Kidney glomerular epithelial cell (primary cell): ENCODE measurements around the gene GAREM2.
A peak's percentile ranks its signal among the peaks of the same experiment; 100 is the strongest.
"Not testable (repeated sequence)": the region's sequence is repeated elsewhere in the genome, so short reads cannot be mapped to it uniquely, and the experiment has no call there.

ENCODE experiments used
- DNase-seq: peaks from one replicate; lab custom pipeline; 2025; lab: John Stamatoyannopoulos, UW

The GAREM2 gene

DNA sequence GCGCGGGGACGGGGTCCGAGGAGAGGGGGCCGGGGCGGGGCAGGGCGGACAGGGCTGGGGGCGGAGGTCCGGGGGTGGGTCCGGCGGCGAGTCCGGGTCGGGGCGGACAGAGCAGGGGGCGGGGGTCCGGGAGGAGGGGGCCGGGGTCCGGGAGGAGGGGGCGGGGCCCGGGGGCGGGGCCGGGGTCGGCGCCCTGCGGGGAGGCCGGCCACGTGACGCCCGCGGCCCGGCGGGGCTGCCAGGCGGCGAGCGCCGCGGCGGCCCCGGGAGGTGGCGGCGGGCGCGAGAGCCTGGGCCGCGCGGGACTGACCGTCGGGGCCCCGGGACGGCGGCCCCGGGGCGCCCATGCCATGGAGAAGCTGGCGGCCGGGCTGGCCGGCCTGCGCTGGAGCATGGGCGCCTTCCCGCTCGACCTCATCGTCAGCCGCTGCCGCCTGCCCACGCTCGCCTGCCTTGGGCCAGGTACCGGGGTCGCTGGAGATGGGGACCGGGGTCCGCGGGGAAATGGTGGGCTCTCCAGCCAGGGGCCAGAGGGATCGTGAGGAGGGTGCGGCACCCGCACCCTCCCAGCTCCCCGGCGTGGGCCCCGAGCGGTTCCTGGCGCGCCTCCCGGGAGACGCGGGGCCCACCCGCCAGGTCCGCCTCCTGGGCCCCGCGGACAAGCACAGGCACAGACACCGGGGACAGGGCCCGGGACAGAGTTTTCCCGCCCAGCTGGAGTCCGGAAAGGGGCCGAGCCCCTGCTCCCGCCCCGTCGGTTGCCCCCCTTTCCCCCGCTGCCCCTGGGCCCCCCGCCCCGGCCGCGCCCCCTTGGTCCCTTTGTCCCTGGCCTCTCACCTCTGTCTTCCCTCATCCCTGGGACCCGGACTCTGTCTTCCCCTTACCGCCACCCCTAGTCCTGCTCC is at the start of gene GAREM2:
Gene GAREM2 (plus strand): TSS at position 218 of the 905 bp plus-strand sequence. CDS start 133 bp downstream, at position 351.
- DNase-seq, result no peak

DNA sequence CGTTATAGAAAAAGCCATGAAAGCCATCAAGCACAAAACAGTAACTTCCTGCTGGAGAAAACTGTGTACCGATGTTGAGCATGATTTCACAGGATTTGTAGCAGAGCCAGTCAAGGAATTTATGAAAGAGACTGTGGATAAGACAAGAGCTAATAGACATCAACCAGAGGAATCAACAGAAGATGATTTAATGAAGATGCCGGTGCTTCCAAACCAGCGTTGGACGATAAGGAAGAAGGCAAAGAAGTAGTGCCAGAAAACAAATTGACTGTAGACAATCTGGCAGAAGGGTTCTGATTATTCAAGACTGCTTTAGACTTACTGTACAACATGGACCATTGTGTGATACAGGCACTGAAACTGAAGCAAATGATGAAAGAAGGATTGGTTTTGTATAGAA is 49.5 kb upstream of the GAREM2 start:
- DNase-seq, result no peak

DNA sequence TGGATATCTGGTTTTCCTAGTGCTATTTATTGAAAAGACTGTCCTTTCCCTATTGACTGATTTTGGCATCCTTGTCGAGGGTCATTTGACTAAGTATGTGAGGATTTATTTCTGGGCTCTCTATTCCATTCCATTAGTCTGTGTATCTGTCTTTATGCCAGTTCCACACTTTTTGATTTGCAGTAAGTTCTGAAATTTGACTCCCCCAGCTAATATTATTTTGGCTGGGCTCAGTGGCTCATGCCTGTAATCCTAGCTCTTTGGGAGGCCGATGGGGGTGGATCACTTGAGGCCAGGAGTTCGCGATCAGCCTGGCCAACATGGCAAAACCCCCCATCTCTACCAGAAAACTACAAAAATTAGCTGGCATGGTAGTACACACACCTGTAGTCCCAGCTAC is 46.8 kb upstream of the GAREM2 start:
- no peak for DNase-seq

DNA sequence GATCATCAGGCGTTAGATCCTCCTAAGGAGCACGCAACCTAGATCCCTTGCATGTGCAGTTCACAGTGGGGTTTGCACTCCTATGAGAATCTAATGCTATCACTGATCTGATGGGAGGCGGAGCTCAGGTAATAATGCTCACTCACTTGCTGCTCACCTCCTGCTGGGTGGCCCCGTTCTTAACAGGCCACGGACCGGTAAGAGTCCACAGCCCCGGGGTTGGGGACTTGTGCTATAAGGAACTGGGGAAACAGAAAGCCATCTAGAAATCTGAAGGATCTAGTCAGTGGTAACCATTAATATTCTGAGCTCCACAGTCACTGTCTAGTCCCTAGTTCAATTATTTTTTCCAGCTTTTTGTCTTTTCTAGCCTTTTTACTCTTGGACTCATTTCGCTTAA is 44.7 kb upstream of the GAREM2 start:
- DNase-seq, result no peak

DNA sequence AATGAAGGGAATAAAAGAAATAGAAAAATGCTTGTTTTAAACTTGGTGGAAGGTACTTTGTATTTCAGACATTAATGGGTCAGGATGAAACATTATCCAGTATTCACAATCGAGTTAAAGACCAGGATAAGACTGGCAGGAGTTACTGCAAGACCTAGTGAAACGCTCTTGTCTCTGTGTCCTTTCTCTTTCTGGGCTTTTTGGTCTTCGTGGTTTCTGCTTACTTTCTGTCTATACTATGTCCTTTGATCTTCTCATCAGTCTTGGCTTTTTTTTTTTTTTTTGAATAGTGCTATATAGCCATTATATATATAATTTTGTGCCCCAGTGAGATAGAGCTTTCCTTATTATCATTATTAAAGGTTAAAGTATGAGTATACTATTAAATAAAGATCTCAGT is 42.1 kb upstream of the GAREM2 start:
- no peak for DNase-seq

DNA sequence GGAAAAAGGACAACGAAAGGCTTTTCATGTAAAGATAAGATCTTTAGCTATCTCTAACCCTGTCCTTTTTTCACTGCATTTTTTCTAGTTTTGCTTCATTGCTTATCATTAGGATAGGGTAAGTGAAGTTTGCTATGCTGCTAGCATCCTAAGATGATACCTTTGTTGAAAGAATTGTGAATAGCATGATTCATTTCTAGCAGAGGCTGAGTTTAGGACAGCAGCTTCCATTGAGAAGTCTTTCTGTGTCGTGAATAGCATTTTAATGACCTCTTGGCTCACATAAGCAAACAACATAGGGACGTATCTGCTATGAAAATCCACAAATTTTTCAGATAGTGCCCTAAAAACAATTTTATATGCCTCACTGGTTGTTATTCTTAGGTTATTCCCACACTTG is 36.4 kb upstream of the GAREM2 start:
- no peak for DNase-seq

DNA sequence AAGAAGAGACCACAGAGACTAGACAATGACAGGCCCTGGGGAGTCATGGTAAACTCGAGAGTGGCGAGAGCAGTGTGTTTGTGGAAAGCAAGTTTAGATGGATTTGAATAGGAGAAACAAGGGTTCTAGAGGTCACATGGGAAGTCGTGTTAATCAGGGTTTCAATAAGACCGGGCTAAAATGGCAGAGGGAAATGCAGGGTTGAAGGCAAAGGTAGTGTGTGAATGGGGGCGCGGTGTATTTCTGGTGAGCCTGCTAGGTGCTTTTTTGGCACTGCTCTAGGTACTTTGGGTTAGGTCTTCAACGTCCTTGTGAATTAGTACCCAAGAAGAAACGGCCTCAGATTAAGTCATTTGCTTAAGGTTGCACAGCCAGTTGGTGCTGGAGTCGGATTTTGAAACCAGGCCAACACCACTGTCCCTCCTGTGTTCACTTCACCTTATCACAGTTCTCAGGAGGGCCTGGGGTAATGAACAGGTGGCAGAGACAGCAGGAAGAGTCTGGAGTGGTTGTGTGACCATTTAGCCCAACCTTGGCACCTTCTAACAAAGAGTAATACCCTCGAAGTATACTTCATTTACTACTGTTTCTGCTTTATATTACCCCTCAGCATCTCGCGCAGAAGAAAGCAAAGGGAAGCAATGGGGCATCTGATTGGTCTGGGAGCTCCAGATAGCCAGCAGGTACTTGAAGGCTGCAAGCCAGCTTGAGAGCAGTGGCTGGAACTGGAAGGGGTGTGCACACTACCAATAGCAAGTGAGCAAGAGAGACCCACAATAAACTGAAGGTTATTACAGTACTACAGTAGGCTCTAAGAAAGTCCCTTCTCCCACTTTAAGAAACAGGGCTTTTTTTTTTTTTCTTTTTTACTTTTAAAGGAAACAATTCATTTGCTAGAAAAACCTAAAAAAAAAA is 33.4 kb upstream of the GAREM2 start:
- DNase-seq, result no peak

DNA sequence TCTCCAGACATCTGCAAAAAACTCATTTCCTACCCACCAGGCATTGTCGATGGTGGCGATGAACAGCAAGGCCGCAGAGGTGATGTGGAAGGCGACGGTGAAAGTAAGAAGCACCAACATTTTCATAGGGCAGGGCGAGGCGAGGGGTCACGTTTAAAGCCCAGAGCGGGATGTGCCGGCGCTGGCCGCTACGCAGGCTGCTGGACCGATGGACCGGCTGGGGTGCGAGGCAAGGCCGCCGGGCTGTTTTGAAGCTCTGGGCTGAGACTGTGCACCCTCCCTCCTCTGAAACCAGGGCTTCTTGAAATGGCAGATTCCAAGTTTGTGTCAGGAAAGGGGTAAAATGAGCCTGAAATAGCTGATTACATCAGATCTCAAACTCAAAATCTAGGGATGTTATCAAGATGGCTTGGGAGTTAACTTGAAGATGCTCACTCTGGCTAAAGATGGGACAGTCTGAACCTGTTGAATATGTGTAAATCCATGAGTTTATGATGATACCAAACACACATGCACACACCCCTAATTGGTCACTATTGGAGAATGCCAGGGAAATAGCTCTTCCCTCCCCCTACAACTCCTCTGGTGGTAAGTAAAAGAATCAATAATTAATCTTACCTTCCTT is 31.6 kb upstream of the GAREM2 start:
- no peak for DNase-seq

DNA sequence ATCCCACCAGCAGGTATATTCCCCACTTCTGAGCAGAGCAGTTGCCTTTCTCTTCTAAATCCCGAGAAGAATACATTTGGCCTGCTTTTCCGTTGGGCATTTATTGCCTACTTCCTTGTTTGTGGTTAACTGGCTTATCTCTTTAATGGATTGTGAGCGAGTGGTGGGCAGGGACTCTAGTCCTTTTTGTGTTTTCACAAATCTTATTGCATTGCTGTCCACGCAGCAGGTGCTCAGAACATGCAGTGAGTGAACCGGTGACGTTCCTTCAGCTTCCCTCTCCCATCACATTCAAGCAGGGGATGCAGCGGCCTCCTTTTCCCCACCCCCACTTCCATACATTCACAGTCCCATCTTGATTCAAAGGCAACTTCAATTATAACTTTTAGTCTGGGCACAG is 28.9 kb upstream of the GAREM2 start:
- DNase-seq, result no peak

DNA sequence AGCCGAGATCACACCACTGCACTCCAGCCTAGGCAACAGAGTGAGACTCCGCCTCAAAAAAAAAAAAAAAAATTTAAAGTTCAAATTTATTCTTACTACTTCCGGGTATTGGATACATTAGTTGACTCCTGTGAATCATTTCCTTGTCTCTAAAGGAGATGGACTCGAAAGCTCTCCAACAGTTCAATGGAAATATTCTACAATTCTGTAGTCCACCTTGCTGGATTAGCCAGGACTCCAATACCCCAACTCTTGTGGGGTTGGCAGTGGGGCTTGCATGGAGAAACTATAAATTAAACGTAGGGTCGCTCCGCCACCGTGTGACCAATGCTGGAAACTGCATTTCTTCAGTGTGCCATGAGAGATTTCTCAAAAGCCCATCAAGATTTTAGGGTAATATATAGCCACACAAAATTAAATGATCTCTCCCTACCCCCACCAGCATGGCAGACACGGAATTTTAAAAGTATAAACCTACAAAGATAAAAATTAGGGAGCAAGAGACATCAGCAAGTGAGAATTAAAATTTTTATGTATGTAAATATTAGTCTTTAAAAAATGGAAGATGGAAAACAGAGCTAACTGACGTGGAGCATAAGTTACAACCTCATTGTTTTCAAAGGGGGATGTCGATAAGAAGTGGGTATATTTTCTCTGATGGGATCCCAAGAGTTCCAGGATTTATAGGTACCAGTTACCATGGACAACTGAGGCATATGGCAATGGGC is 27.8 kb upstream of the GAREM2 start:
- DNase-seq, result peak; percentile 5

DNA sequence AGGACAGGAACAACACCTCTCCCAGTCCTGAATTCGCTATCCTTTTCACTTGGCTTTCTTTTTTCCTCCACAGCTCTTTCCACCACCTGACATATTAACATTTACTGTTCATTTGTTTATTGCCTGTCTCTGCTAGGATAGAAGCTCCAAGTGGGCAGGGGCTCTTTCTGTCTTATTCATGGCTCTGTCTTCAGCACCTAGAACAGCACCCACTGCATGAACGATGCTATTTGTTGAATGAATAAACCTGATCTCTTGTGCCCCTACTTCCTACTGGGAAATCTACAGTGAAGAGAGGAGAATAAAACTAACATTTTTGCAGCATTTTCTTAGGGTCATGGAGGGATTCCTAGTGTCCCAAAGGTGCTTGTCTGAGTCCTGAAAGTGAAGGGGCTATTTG is 24.4 kb upstream of the GAREM2 start:
- DNase-seq, result no peak

DNA sequence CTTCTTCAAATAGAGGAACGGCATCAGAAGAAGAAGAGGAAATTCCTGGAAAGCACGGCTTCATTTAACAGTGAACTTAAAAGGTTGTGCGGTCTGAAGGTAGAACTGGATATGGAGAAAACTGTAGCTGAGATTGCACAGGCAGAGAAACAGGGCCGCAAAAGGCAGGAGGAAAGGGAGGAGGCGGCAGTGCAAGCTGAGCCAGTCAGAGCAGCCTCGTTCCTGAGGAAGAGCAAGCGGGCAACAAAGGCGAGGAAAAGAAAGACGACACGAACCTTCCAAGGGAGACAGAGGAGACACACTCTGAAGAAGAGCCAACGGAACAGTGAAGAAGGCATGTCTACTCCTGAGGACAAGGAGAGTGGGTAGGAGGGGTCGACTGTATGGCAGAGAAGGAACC is 22.6 kb upstream of the GAREM2 start:
- no peak for DNase-seq

DNA sequence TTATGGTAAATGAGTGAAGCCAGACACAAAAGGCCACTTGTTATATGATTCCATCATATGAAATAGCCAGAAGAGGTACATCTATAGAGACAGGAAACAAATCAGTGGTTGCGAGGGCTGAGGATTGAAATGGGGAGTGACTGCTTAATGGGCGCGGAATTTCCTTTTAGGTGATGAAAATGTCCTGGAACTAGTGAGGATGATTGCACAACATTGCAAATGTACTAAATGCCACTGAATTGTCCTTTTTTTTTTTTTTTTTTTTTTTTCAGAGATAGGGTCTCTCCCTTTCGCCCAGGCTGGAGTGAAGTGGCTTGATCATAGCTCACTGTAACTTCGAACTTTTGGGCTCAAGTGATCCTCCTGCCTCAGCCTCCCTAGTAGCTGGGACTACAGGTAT is 15.3 kb upstream of the GAREM2 start:
- no peak for DNase-seq

DNA sequence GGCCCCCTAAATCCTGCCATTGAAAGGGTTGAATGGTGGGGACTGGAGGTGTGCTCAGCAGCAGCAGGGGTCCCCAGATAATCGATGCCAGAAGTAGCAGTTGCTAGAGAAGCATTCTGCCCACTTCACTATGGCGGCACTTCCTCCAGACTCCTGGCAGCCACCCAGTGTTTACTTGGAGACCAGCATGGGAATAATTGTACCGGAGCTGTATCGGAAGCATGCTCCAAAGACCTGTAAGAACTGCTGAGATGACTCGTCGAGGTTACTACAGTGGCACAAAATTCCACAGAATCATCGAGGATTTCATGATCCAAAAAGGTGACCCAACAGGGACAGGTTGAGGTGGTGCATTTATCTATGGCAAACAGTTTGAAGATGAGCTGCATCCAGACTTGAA is 11.0 kb upstream of the GAREM2 start:
- no peak for DNase-seq

DNA sequence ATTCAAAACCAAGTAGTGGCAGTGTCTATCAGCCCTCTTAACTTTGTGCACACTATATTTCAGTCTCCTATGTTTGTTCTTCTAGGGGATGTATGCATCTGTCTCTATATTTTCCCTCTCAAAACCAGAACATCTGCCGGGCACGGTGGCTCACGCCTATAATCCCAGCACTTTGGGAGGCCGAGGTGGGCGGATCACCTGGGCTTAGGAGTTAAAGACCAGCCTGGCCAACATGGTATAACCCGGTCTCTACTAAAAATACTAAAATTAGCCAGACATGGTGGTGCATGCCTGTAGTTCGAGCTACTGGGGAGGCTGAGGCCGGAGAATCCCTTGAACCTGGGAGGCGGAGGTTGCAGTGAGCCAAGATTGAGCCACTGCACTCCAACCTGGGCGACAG is 9.9 kb upstream of the GAREM2 start:
- no peak for DNase-seq

DNA sequence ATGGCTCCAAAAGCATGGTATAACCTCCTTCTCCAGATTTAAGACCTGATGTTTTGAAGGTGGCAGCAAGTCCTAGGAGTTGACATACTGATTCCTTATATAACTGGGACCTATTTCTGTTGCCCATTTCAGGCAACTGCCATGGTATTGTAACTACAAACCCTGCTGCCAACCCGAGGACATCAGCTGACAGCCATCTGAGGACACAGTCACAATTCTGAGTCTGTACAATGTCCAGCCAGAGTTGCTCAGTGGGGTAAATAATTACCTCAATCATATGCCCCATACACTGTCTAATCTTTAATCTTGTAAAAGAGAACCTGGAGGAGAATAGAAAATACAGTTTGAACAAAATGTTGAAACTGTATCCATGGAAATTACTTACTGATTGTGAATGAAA is 8.7 kb upstream of the GAREM2 start:
- DNase-seq, result no peak

DNA sequence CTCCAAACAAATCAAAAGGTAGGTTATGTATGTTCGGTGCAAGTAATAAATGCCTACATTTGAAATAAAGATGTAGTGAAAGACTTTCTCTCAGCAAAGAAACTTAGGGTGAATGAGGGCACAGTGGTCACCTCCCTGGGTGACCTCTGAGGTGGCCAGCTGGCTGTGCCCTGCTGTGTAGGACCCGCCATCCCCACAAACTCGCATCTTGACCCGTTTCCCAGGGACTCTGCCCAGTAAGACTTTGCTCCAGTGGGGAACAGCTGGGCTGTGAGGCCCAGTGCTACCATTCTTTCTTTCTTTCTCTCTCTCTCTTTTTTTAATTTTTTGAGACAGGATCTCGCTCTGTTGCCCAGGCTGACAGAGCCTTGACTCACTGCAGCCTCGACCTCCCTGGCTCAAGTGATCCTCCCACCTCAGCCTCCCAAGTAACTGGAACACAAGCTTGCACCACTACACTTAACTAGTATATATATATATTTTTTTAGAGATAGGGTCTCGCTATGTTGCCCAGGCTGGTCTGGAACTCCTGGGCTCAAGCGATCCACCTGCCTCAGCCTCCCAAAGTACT is 8.2 kb upstream of the GAREM2 start:
- DNase-seq, result no peak

DNA sequence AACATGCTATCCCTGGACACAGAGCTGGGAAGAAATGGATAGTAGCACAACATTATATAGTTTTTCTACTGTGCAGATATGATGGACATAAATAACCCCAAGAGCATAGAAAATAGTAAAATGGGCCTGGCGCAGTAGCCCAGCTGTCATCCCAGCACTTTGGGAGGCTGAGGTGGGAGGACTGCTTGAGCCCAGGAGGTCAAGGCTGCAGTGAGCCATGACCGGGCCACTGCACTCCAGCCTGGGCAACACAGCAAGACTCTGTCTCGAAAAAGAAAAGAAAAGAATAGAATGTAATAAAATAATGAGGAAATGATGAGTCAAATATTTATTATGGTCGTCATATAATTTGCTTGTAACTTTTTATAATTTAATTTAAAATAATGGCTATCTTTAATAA is 7.5 kb upstream of the GAREM2 start:
- DNase-seq, result no peak

DNA sequence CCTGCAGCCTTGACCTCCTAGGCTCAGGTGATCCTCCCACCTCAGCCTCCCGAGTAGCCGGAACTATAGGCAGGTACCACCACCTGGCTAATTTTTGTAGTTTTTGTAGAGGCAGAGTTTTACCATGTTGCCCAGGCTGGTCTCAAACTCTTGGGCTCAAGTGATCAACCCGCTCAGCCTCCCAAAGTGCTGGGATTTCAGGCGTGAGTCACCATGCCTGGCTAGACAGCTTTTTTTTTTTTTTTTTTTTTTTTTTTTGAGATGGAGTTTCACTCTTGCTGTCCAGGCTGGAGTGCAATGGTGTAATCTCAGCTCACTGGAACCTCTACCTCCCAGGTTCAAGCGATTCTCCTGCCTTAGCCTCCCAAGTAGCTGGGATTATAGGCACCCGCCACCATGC is 6.3 kb upstream of the GAREM2 start:
- DNase-seq, result not testable (repeated sequence)

DNA sequence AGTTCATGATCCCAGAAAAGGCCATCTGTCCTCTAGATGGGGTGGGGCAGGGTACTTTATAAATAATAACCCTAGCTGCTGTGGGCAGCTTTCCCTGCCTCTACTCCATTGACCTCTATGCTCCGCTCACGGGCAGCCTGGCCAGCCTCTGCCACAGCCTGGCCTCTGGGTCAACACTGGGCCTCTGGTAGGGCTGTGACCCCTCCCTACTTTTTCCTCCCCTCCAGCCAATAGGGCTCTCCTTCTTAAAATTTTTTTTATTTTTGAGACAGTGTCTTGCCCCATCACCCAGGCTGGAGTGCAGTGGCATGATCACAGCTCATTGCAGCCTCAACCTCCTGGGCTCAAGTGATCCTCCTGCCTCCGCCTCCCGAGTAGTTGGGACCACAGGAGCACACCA is 4.1 kb upstream of the GAREM2 start:
- no peak for DNase-seq

DNA sequence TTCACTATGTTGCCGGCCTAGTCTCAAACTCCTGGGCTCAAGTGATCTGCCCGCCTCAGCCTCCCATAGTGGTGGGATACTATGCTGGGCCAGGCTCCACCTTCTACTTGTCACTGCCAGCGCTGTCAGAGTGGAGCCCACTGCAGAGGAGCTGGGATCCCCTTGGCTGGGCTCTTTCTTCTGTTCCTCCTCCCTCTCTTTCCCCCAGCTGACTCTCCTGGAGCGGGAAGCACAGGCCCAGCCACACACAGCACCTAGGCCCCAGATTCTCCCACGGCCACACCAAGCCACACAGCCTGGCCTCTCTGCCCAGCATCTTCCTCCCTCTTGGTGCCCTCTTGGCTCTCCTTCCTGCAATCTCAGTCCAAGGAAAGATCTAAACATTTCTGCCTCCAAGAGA is 3.7 kb upstream of the GAREM2 start:
- no peak for DNase-seq
